Measurements from ENCODE around the gene CROCC2.
A peak's percentile ranks its signal among the peaks of the same experiment; 100 is the strongest.

CROCC2 gene

GRCh38 chr2:241029599-241030332 is 123.6 kb downstream of the CROCC2 start:
- no peak for DNase-seq

GRCh38 chr2:241030333-241030680 is 124.2 kb downstream of the CROCC2 start:
- no peak for DNase-seq

- peak in 1 of 3 experiments; percentile 21 for DNase-seq
Observed at GRCh38 chr2:241030883-241031282, 124.7 kb downstream of the CROCC2 start.

- no peak for DNase-seq
Observed at GRCh38 chr2:241031436-241032165, 125.5 kb downstream of the CROCC2 start.

GRCh38 chr2:241033336-241033987 is 127.3 kb downstream of the CROCC2 start:
- no peak for DNase-seq

- no peak for DNase-seq
Observed at GRCh38 chr2:241033994-241034393, 127.9 kb downstream of the CROCC2 start.

- no peak for DNase-seq
Observed at GRCh38 chr2:241034490-241035141, 128.5 kb downstream of the CROCC2 start.

- DNase-seq: no peak
Observed at GRCh38 chr2:241035142-241035817, 129.1 kb downstream of the CROCC2 start.

GRCh38 chr2:241035818-241036396 is 129.8 kb downstream of the CROCC2 start:
- no peak for DNase-seq

- peak in 2 of 3 experiments; percentile 28 to 31 for DNase-seq
Observed at GRCh38 chr2:241036397-241036963, 130.3 kb downstream of the CROCC2 start.

GRCh38 chr2:241036964-241037421 is 130.9 kb downstream of the CROCC2 start:
- no peak for DNase-seq

- DNase-seq: no peak
Observed at GRCh38 chr2:241037498-241037897, 131.4 kb downstream of the CROCC2 start.

- no peak for DNase-seq
Observed at GRCh38 chr2:241038374-241039180, 132.4 kb downstream of the CROCC2 start.

GRCh38 chr2:241039416-241039815 is 133.3 kb downstream of the CROCC2 start:
- DNase-seq: no peak

GRCh38 chr2:241040081-241040803 is 134.1 kb downstream of the CROCC2 start:
- DNase-seq: no peak

- peak in 1 of 3 experiments; percentile 37 for DNase-seq
Observed at GRCh38 chr2:241041589-241042158, 135.5 kb downstream of the CROCC2 start.
